Neural crest cell (in vitro differentiated cells): Measurements from ENCODE around the gene CRY1. TPM values are rescaled to one million over a fixed set of nuclear protein-coding genes. Genes with fewer than 3 reads are reported as not detected.
A peak's percentile ranks its signal among the peaks of the same experiment; 100 is the strongest.

Experiments used
- DNase-seq: peaks from one replicate; pipeline ENCODE4 v3.0.0; 2021; ENCODE audit warnings: low read depth, mixed read lengths, low spot score
- H3K27ac Mint-ChIP-seq: one replicate; pipeline ENCODE4 v1.8.0; 2021; ENCODE audit warnings: mild to moderate bottlenecking, mixed read lengths; ENCODE audit not compliant: unreplicated experiment
- H3K27me3 Mint-ChIP-seq: 2 replicates; pipeline ENCODE4 v1.8.0; 2021; ENCODE audit warnings: low read depth, mild to moderate bottlenecking, mixed read lengths
- H3K36me3 Mint-ChIP-seq: 2 replicates; pipeline ENCODE4 v1.8.0; 2021; ENCODE audit warnings: low read depth, mild to moderate bottlenecking, mixed read lengths
- H3K4me1 Mint-ChIP-seq: 2 replicates; pipeline ENCODE4 v1.8.0; 2021; ENCODE audit warnings: mixed read lengths
- H3K4me3 Mint-ChIP-seq: one replicate; pipeline ENCODE4 v1.8.0; 2021; ENCODE audit warnings: mild to moderate bottlenecking, mixed read lengths
- H3K9me3 Mint-ChIP-seq: 2 replicates; pipeline ENCODE4 v1.8.0; 2021; ENCODE audit warnings: mixed read lengths
- long read RNA-seq: library from polyadenylated mRNA; unstranded; transcript quantifications from one replicate; pipeline ENCODE4 v2.0.0, GENCODE V29; 2020
- total RNA-seq: library from RNA; stranded (reverse); gene quantifications from 2 replicates; pipeline ENCODE4 v1.2.1, GENCODE V29; 2021
- TF ChIP-seq, protein P1 (sequence below): fragments of 200-600 bp; sonication (generic); conservative IDR thresholded peaks from 2 replicates; pipeline ENCODE4 v1.5.0; 2021; ENCODE audit warnings: antibody characterized with exemption, mild to moderate bottlenecking

The CRY1 gene
- total RNA-seq = 24.8 and 25.4 TPM in 2 replicates
- long read RNA-seq, transcript CRY1-201 (13 exons, 3,267 nt) = major isoform, 39 of 51 reads
- long read RNA-seq, partial matches to known transcripts = 8 of 51 reads
- long read RNA-seq, other reads (novel, unspliced or antisense) = 4 of 51 reads

DNA sequence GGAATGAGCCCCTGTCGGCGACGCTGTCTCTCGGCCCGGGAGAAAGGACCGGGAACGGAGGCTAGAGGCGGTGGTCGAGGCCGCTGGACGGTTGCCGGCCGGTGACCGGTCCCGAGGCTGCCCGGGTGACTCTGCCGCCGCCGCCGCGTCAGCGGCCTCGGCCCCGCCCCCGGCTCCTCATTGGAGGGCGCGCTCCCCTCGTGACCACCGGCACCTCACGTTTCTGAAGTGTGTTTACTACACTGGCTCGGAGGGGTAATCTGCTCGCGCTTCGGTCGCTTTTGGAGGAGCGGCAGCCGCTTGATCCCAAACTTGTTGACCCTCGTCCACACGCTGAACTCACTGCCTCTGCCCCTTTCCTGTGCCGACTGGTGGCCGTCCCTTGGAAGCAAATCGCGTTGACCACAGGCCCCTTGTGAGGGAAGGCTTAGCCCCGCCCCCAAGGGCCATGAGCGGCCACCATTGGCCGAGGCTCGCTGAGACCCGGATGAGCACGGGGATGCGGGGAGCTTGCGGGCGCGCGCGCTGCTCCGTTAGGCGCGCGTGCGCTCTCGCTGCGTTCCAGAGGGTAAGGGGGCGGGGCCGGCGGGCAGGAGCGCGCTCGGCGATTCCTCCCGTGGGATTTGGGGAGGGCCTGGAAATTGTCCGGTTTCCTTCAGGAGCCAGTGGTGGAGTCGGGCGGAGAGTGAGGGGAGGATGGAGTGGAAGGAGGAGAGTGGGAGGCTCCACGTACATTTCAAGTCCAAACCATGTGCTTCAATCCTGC is at the start of gene CRY1:
Gene CRY1 (minus strand): TSS at position 133 of the 766 bp plus-strand sequence. CDS start 588 bp downstream, outside the sequence.
- TF ChIP-seq, protein P1, sequence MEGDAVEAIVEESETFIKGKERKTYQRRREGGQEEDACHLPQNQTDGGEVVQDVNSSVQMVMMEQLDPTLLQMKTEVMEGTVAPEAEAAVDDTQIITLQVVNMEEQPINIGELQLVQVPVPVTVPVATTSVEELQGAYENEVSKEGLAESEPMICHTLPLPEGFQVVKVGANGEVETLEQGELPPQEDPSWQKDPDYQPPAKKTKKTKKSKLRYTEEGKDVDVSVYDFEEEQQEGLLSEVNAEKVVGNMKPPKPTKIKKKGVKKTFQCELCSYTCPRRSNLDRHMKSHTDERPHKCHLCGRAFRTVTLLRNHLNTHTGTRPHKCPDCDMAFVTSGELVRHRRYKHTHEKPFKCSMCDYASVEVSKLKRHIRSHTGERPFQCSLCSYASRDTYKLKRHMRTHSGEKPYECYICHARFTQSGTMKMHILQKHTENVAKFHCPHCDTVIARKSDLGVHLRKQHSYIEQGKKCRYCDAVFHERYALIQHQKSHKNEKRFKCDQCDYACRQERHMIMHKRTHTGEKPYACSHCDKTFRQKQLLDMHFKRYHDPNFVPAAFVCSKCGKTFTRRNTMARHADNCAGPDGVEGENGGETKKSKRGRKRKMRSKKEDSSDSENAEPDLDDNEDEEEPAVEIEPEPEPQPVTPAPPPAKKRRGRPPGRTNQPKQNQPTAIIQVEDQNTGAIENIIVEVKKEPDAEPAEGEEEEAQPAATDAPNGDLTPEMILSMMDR = no peak
- no peaks in the 10 kb centered on the region for H3K36me3 Mint-ChIP-seq
- peak; percentile 94 for DNase-seq
- no peak within 1 kb of the TSS for H3K4me3 Mint-ChIP-seq
- H3K4me1 Mint-ChIP-seq = peaks cover 8% of the 10 kb centered on the region
- peaks cover 9% of the 10 kb centered on the region for H3K9me3 Mint-ChIP-seq
- H3K27me3 Mint-ChIP-seq = peaks cover 9% of the 10 kb centered on the region
- peak within 1 kb of the TSS; percentile 100 for H3K27ac Mint-ChIP-seq

DNA sequence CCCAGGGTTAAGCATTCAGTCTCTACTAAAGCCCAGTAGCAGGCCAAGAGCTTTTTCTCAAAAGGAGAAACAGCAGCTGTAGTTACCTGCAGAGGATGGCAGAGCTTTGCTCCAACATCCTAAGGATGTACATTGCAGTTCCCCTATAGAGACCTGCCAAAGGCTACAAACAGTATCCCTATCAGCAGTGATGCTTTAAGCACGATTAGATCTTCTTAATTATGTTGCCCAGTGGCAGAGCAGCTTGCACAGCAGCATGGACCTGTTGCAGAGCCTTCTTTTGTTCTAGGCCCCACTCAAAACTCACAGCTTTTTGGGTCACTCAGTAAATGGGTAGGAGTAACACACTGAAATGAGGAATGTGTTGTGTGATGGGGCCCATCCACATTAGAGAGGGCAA is 46.4 kb upstream of the CRY1 start:
- H3K27me3 Mint-ChIP-seq = no peaks in the 10 kb centered on the region
- H3K27ac Mint-ChIP-seq = no peak overlapping the region
- no peak for DNase-seq
- H3K4me3 Mint-ChIP-seq = no peak overlapping the region
- TF ChIP-seq, protein P1 = no peak
- H3K9me3 Mint-ChIP-seq = no peaks in the 10 kb centered on the region
- no peaks in the 10 kb centered on the region for H3K4me1 Mint-ChIP-seq
- H3K36me3 Mint-ChIP-seq = no peaks in the 10 kb centered on the region

GRCh38 chr12:107138990-107139389 is 45.6 kb upstream of the CRY1 start:
- Mint-ChIP-seq H3K27me3 (no peaks in the 10 kb centered on the region), H3K4me3 (no peak overlapping the region), H3K27ac (no peak overlapping the region), H3K4me1 (no peaks in the 10 kb centered on the region), H3K9me3 (no peaks in the 10 kb centered on the region), H3K36me3 (no peaks in the 10 kb centered on the region)
- DNase-seq = no peak
- TF ChIP-seq, protein P1 = no peak

- Mint-ChIP-seq H3K4me3 (no peak overlapping the region), H3K27ac (no peak overlapping the region), H3K36me3 (no peaks in the 10 kb centered on the region), H3K27me3 (peaks cover 5% of the 10 kb centered on the region), H3K9me3 (no peaks in the 10 kb centered on the region), H3K4me1 (peaks cover 16% of the 10 kb centered on the region)
- TF ChIP-seq, protein P1 = no peak
- DNase-seq = no peak
These were observed 41.8 kb upstream of the CRY1 start for GRCh38 chr12:107135177-107135576.

DNA sequence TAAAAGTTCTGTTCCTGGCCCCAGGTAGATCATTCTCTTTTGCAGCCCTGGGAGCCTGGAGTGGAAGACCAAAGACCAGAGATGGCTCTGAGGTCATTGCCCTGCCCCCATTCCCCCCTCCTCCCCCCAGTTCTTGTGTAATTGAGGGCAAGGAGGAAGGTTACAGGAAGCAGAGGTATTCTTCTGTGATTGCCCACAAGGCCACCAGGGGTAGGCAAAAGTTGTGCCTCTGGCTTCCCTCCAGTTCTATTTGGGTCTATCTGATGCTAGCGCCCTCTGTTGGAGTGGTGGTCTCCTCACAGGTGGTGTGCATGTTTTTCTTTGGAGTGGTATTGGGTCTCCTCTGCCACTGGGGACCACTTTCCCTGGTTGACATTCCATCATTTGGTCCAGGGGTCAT is 41.2 kb upstream of the CRY1 start:
- Mint-ChIP-seq H3K4me1 (peaks cover 20% of the 10 kb centered on the region), H3K4me3 (no peak overlapping the region), H3K36me3 (no peaks in the 10 kb centered on the region), H3K27me3 (peaks cover 8% of the 10 kb centered on the region), H3K9me3 (no peaks in the 10 kb centered on the region), H3K27ac (no peak overlapping the region)
- no peak for DNase-seq
- TF ChIP-seq, protein P1 = peak; percentile 51
